GM23338 (cell line): ENCODE measurements around the gene MAPK13. TPM values are rescaled to one million over a fixed set of nuclear protein-coding genes. Genes with fewer than 3 reads are reported as not detected.

Experiments
- polyA plus RNA-seq: library from polyadenylated mRNA; unstranded; fragments of >200 nt; fragmentation: Nextera tagmentation; extraction: Ambion mirVana; gene quantifications from 2 replicates; pipeline ENCODE4 v1.2.1, GENCODE V29; 2016
- total RNA-seq: library from RNA; depleted of rRNA; stranded (reverse); fragments of >200 nt; shearing (Covaris generic); gene quantifications from 2 replicates; pipeline ENCODE4 v1.2.3, GENCODE V29; 2014; rRNA removed

The MAPK13 gene
- total and polyA plus RNA-seq, 2 experiments from 2014 or later: 6.3 to 12.3 TPM

Other genes starting within 250 kb of the MAPK13 start
- 153 and 175 TPM in 2 replicates for gene SRPK1, start 209.4 kb upstream of the MAPK13 start, total RNA-seq
- gene SRPK1, start 209.4 kb upstream of the MAPK13 start, polyA plus RNA-seq: 168 and 202 TPM in 2 replicates
- 1.9 and 2.9 TPM in 2 replicates for gene SLC26A8, start 105.9 kb upstream of the MAPK13 start, total RNA-seq
- gene SLC26A8, start 105.9 kb upstream of the MAPK13 start, polyA plus RNA-seq: 0.89 and 1.1 TPM in 2 replicates
- gene MAPK14, start 102.7 kb upstream of the MAPK13 start, total RNA-seq: 33.8 and 44.5 TPM in 2 replicates
- gene MAPK14, start 102.7 kb upstream of the MAPK13 start, polyA plus RNA-seq: 8.8 and 8.9 TPM in 2 replicates
- 33.2 and 47.5 TPM in 2 replicates for gene BRPF3, start 66.2 kb downstream of the MAPK13 start, total RNA-seq
- 11.3 and 11.8 TPM in 2 replicates for gene BRPF3, start 66.2 kb downstream of the MAPK13 start, polyA plus RNA-seq
- gene PNPLA1, start 139.5 kb downstream of the MAPK13 start, total RNA-seq: not detected in 2 replicates
- not detected in 2 replicates for gene PNPLA1, start 139.5 kb downstream of the MAPK13 start, polyA plus RNA-seq
- not detected in 2 replicates for gene BNIP5, start 206.4 kb downstream of the MAPK13 start, total RNA-seq
- not detected in 2 replicates for gene BNIP5, start 206.4 kb downstream of the MAPK13 start, polyA plus RNA-seq